K562 (cell line): Measurements from ENCODE around the gene PMIS2. TPM values are rescaled to one million over a fixed set of nuclear protein-coding genes. Genes with fewer than 3 reads are reported as not detected.

Experiments
- ATAC-seq: fragments of 200-7000 bp; cut with Tn5 transposase; 3 replicates; pipeline ENCODE4 v1.9.1; 2020; ENCODE audit warnings: moderate library complexity
- Bru-seq: library from RNA; stranded (reverse); fragments of 400-500 nt; gene quantifications from one replicate; lab custom pipeline; 2021; lab: Mats Ljungman, UMichigan
- BruChase-seq, 2 experiments: library from RNA; stranded (reverse); fragments of 400-500 nt; gene quantifications; one replicate each; lab custom pipeline; 2021; lab: Mats Ljungman, UMichigan
- BruUV-seq: library from RNA; stranded (reverse); fragments of 400-500 nt; replicated peaks from 2 replicates; lab custom pipeline; 2021; lab: Mats Ljungman, UMichigan
- CTCF ChIA-PET: fragments of 300-600 bp; formaldehyde crosslinking; extraction: SDS; loops from one replicate; lab custom pipeline; 2021; ENCODE audit warnings: low intra/inter-chr PET ratio; lab: Yijun Ruan, JAX
- POLR2A ChIA-PET: fragments of 300-600, 350-650 bp; sonication (Branson Sonifier 250); formaldehyde crosslinking; extraction: SDS; loops from one replicate; lab custom pipeline; 2021; ENCODE audit warnings: antibody characterized with exemption, inconsistent platforms; lab: Yijun Ruan, JAX
- DNase-seq, 4 experiments: peaks; one replicate each; pipeline versions ENCODE4 v3.0.0 to v3.0.0-alpha.2; 2011 to 2018; ENCODE audit warnings: low spot score in 3 of 4, mixed read lengths in 3 of 4; ENCODE audit errors: extremely low read depth in 1 of 4
- FAIRE-seq: peaks from 2 replicates; lab custom pipeline; 2011; peaks lifted over from hg19 to GRCh38; lab: Jason Lieb, UNC
- H2AFZ ChIP-seq: 2 replicates; pipeline ENCODE4 v1.6.0; 2011; ENCODE audit warnings: low read depth, low read length, control low read depth, inconsistent platforms
- H3K27ac ChIP-seq: fragments of 200-600 bp; 3 replicates; pipeline ENCODE4 v1.8.0; 2011; ENCODE audit warnings: low read depth, mild to moderate bottlenecking, control low read depth, inconsistent platforms, low read length, moderate library complexity, mixed read lengths; ENCODE audit errors: extremely low read depth
- H3K27me3 ChIP-seq, 2 experiments: fragments of 300-600 bp in 1 of 2; 2 replicates in 1 of 2; 3 replicates in 1 of 2; pipeline versions ENCODE4 v1.6.0 to v1.8.0; 2011; ENCODE audit warnings: inconsistent platforms in 2 of 2, low read length in 2 of 2, mild to moderate bottlenecking in 1 of 2, mixed read lengths in 1 of 2, moderate library complexity in 1 of 2; ENCODE audit not compliant: control insufficient read depth in 2 of 2, insufficient read depth in 2 of 2
- H3K36me3 ChIP-seq: fragments of 300-600 bp; 3 replicates; pipeline ENCODE4 v1.8.0; 2011; ENCODE audit warnings: mild to moderate bottlenecking, low read length, inconsistent platforms; ENCODE audit not compliant: control insufficient read depth, insufficient read depth
- H3K4me1 ChIP-seq, 2 experiments: fragments of 200-600 bp in 1 of 2; replicated peaks in 1 of 2; 2 replicates in 1 of 2; 3 replicates in 1 of 2; pipeline versions ENCODE4 v1.5.1 to v1.8.0; 2011; ENCODE audit warnings: inconsistent platforms in 2 of 2, low read length in 2 of 2, mild to moderate bottlenecking in 1 of 2, mixed read lengths in 1 of 2, moderate library complexity in 1 of 2; ENCODE audit not compliant: control insufficient read depth in 2 of 2, insufficient read depth in 2 of 2
- H3K4me2 ChIP-seq: 2 replicates; pipeline ENCODE4 v1.6.1; 2011; ENCODE audit warnings: low read length, control low read depth, inconsistent platforms, mixed read lengths; ENCODE audit not compliant: insufficient read depth
- H3K4me3 ChIP-seq: fragments of 200-600 bp; sonication (generic), shearing (Covaris generic); 2 replicates; pipeline ENCODE4 v1.5.1; 2016; ENCODE audit warnings: control low read depth, inconsistent platforms
- H3K79me2 ChIP-seq: fragments of 200-600 bp; 3 replicates; pipeline ENCODE4 v1.8.0; 2011; ENCODE audit warnings: low read length, inconsistent platforms; ENCODE audit not compliant: control insufficient read depth, insufficient read depth
- H3K9ac ChIP-seq, 2 experiments: 2 replicates each; pipeline versions ENCODE4 v1.6.0 to v1.6.1; 2011; ENCODE audit warnings: low read depth in 2 of 2, low read length in 2 of 2, control low read depth in 1 of 2, inconsistent platforms in 1 of 2, mild to moderate bottlenecking in 1 of 2, mixed read lengths in 1 of 2; ENCODE audit not compliant: insufficient read depth in 1 of 2
- H3K9me1 ChIP-seq: one replicate; pipeline ENCODE4 v1.6.0; 2011; ENCODE audit warnings: inconsistent platforms, mild to moderate bottlenecking, low read length, moderate library complexity; ENCODE audit not compliant: control insufficient read depth, insufficient read depth
- H3K9me3 ChIP-seq: replicated peaks from 2 replicates; pipeline ENCODE4 v1.5.1; 2011; ENCODE audit warnings: low read depth, low read length, inconsistent platforms; ENCODE audit not compliant: control insufficient read depth, insufficient read depth
- H4K20me1 ChIP-seq: replicated peaks from 2 replicates; pipeline ENCODE4 v1.6.1; 2011; ENCODE audit warnings: low read length, inconsistent platforms, mixed read lengths; ENCODE audit not compliant: control insufficient read depth, insufficient read depth
- CHD7 ChIP-seq: fragments of 200-600 bp; sonication (generic); IDR thresholded peaks from one replicate; pipeline ENCODE4 v1.6.1; 2012; ENCODE audit warnings: mild to moderate bottlenecking, low read depth, low read length, inconsistent platforms
- E2F3 ChIP-seq: fragments of 250-450 bp; sonication (Bioruptor Pico); IDR thresholded peaks from 2 replicates; pipeline ENCODE4 v1.4.0; 2020; ENCODE audit warnings: mild to moderate bottlenecking
- EGR1 ChIP-seq: fragments of 450-650 bp; conservative IDR thresholded peaks from 2 replicates; pipeline ENCODE4 v1.6.1; 2017; ENCODE audit warnings: mild to moderate bottlenecking
- HDAC1 ChIP-seq, 2 experiments: fragments of 450-650 bp; IDR thresholded peaks; 2 replicates each; pipeline ENCODE4 v1.6.1; 2016 to 2017; ENCODE audit warnings: inconsistent platforms in 1 of 2, mild to moderate bottlenecking in 1 of 2, moderate library complexity in 1 of 2
- NRF1 ChIP-seq, 2 experiments: fragments of 450-650 bp; IDR thresholded peaks in 1 of 2; conservative IDR thresholded peaks in 1 of 2; 2 replicates each; pipeline ENCODE4 v1.6.1; 2014; ENCODE audit warnings: mild to moderate bottlenecking in 2 of 2
- PRPF4 ChIP-seq: fragments of 200-400 bp; formaldehyde crosslinking; IDR thresholded peaks from one replicate; pipeline ENCODE4 v1.6.1; 2017; ENCODE audit warnings: low read length, low read depth, mild to moderate bottlenecking; ENCODE audit not compliant: insufficient read depth, poor library complexity, severe bottlenecking
- XRCC3 ChIP-seq: fragments of 450-650 bp; IDR thresholded peaks from 2 replicates; pipeline ENCODE4 v1.6.1; 2017; ENCODE audit warnings: mild to moderate bottlenecking, moderate library complexity
- ZNF384 ChIP-seq: IDR thresholded peaks from 2 replicates; pipeline ENCODE4 v1.6.1; 2012; ENCODE audit warnings: low read depth, low read length, improper control_type of control experiment
- WGBS: fragments of 100-300 bp; shearing (Covaris generic); methylation state at CpG from one replicate; pipeline ENCODE4 v1.1.6; 2016; ENCODE audit warnings: low coverage, mixed read lengths; ENCODE audit not compliant: insufficient coverage; ENCODE audit errors: missing lambda C conversion rate; 5-methylcytosine and 5-hydroxymethylcytosine counted together
- in situ Hi-C: fragments of 300-500 bp; cut with MboI; formaldehyde crosslinking; loops from 4 replicates; pipeline ENCODE4 v1.15.0; 2018; ENCODE audit warnings: inconsistent platforms, mixed read lengths
- intact Hi-C: fragments of 100-400 bp; cut with micrococcal nuclease; formaldehyde crosslinking; loops from 2 replicates; pipeline ENCODE4 v1.14.2; 2022
- long read RNA-seq, 3 experiments: library from polyadenylated mRNA in 2 of 3; library from RNA in 1 of 3; unstranded in 2 of 3; stranded (forward) in 1 of 3; transcript quantifications; one replicate each; pipeline ENCODE4 v2.0.0, GENCODE V29; 2019 to 2022
- polyA minus RNA-seq, 3 experiments: library from RNA; depleted of rRNA, polyadenylated mRNA; stranded (reverse); fragments of >200 nt; gene quantifications; 2 replicates each; pipeline ENCODE4 v1.2.3, GENCODE V29; 2011
- polyA plus RNA-seq, 8 experiments: library from polyadenylated mRNA; depleted of rRNA in 4 of 8; stranded (reverse) in 5 of 8; unstranded in 3 of 8; fragments of >200 nt; fragmentation: Nextera tagmentation in 2 of 8; fragmentation: Illumina TruSeq in 1 of 8; extraction: Ambion mirVana in 2 of 8; extraction: Trizol in 1 of 8; gene quantifications; 2 replicates each; pipeline versions ENCODE4 v1.2.1 to v1.2.3, GENCODE V29; 2011 to 2014; ENCODE audit warnings: inconsistent platforms in 1 of 8, missing spikeins in 1 of 8
- total RNA-seq, 7 experiments: library from RNA; depleted of rRNA in 6 of 7; stranded (reverse); fragments of >200 nt in 6 of 7; fragmentation: Illumina TruSeq in 2 of 7; extraction: Trizol in 2 of 7; gene quantifications; 2 replicates each; pipeline versions ENCODE4 v1.2.1 to v1.2.3, GENCODE V29; 2011 to 2021; ENCODE audit warnings: low replicate concordance in 1 of 7

Gene PMIS2
- total RNA-seq (2011; cell fraction: chromatin; rRNA removed; ENCODE audit: low replicate concordance): not detected in 2 replicates
- not detected in 2 replicates for total RNA-seq (2011; cell fraction: nucleolus; rRNA removed)
- not detected in 2 replicates for total RNA-seq (2011; cell fraction: nucleoplasm; rRNA removed)
- not detected in 2 replicates for total RNA-seq (2014; rRNA removed)
- not detected in 2 replicates for total RNA-seq (2014; rRNA removed; fragmentation: Illumina TruSeq; extraction: Trizol)
- total RNA-seq (2015; rRNA removed; fragmentation: Illumina TruSeq; extraction: Trizol): not detected in 2 replicates
- not detected in 2 replicates for total RNA-seq (2021)
- not detected in 2 replicates for polyA plus RNA-seq (2011; rRNA removed)
- not detected in 2 replicates for polyA plus RNA-seq (2011; cell fraction: cytosol; rRNA removed)
- not detected in 2 replicates for polyA plus RNA-seq (2011; cell fraction: nucleus; rRNA removed)
- not detected in 2 replicates for polyA plus RNA-seq (2012)
- polyA plus RNA-seq (2014; fragmentation: Illumina TruSeq; extraction: Trizol): not detected in 2 replicates
- not detected for polyA plus RNA-seq (2014; fragmentation: Nextera tagmentation; extraction: Ambion mirVana)
- not detected in 2 replicates for polyA plus RNA-seq (2014; rRNA removed)
- polyA minus RNA-seq (2011; rRNA and poly(A)+ RNA removed): not detected in 2 replicates
- not detected in 2 replicates for polyA minus RNA-seq (2011; cell fraction: cytosol; rRNA and poly(A)+ RNA removed)
- polyA minus RNA-seq (2011; cell fraction: nucleus; rRNA and poly(A)+ RNA removed): not detected in 2 replicates
- Bru-seq, nascent RNA: not detected
- not detected for BruChase-seq, experiment 1, labeled RNA remaining after a 2-hour chase
- not detected for BruChase-seq, experiment 2, labeled RNA remaining after a 6-hour chase
- long read RNA-seq, experiment 1: 0 reads
- long read RNA-seq, experiment 2: 0 reads
- long read RNA-seq, experiment 3: 0 reads

- intact Hi-C loops: no loop called here
- CTCF ChIA-PET: no interaction called here
- in situ Hi-C loops: no loop called here
- TF ChIP-seq PRPF4: no peak
- no peak for TF ChIP-seq CHD7
- TF ChIP-seq HDAC1 (IDR thresholded peaks at IDR 0.05): no peak
- TF ChIP-seq NRF1 (conservative IDR thresholded peaks at IDR 0.05 in 1 of 2, IDR thresholded peaks at IDR 0.05 in 1 of 2): peak in 1 of 2 experiments; percentile 28; a peak in 1 of 4 replicates
- no peak for TF ChIP-seq XRCC3
- no peak for TF ChIP-seq E2F3 (CRISPR knock-in tag)
- TF ChIP-seq EGR1: 0 out of 2 replicates have a peak, but pooled peaks have one; percentile 34
- no peak for TF ChIP-seq ZNF384
These were observed at the start of gene PMIS2 for GRCh38 chr19:35585848-35586247. TSS of gene PMIS2 (plus strand) at chr19:35586173. CDS start at chr19:35586260, 87 bp downstream.

More at GRCh38 chr19:35585848-35586247, at the start of gene PMIS2:
- 10% methylated on average over 13 of the region's 16 CpGs for WGBS
- peaks cover 0 to 6% of the 10 kb centered on the region in 2 experiments; a peak in 3 of 5 replicates for H3K4me1 ChIP-seq
- no peaks in the 10 kb centered on the region for H3K79me2 ChIP-seq
- H4K20me1 ChIP-seq: no peaks in the 10 kb centered on the region
- H3K36me3 ChIP-seq: no peaks in the 10 kb centered on the region
- 0 out of 2 replicates have a peak within 1 kb of the TSS, but pooled peaks have one; percentile 55 for H2AFZ ChIP-seq
- H3K27ac ChIP-seq: no peak within 1 kb of the TSS
- peak; percentile 75 to 96 (median 92) for DNase-seq
- FAIRE-seq: peak; percentile 90
- no peak within 1 kb of the TSS for H3K4me3 ChIP-seq
- BruUV-seq: no TSS peak
- no peaks in the 10 kb centered on the region for H3K9me3 ChIP-seq
- peaks cover 4 to 16% of the 10 kb centered on the region in 2 experiments; a peak in 3 of 5 replicates for H3K27me3 ChIP-seq
- peak; percentile 100 for ATAC-seq
- POLR2A ChIA-PET: interaction anchor here (0.6 to 1.0 kb wide), 2 partner anchors 21 to 50 kb away, joined by 3 read pairs; no protein-coding TSS in a partner anchor
- no peak within 1 kb of the TSS for H3K4me2 ChIP-seq
- H3K9ac ChIP-seq: no peak within 1 kb of the TSS
- no peaks in the 10 kb centered on the region for H3K9me1 ChIP-seq
